SK-N-SH (cell line): ENCODE results near the gene CBFA2T3.

Source experiments
- NFIC ChIP-seq: IDR thresholded peaks from 2 replicates; pipeline ENCODE4 v1.4.0; 2012; ENCODE audit warnings: borderline replicate concordance
- RAD21 ChIP-seq: IDR thresholded peaks from 2 replicates; pipeline ENCODE4 v1.6.1; 2012; ENCODE audit warnings: mild to moderate bottlenecking, low read length
- TAF1 ChIP-seq: IDR thresholded peaks from 2 replicates; pipeline ENCODE4 v1.6.1; 2012; ENCODE audit warnings: low read depth, mild to moderate bottlenecking, low read length, moderate library complexity, borderline replicate concordance
- TF ChIP-seq, protein P1 (sequence below): fragments of 200-600 bp; sonication (generic); IDR thresholded peaks from 2 replicates; pipeline ENCODE4 v1.6.1; 2017; ENCODE audit warnings: antibody characterized with exemption, mild to moderate bottlenecking, moderate library complexity
- TF ChIP-seq, protein P2 (sequence below): fragments of 150-350 bp; IDR thresholded peaks from 2 replicates; pipeline ENCODE4 v1.6.1; 2017; ENCODE audit warnings: antibody characterized with exemption, low read length, low read depth, borderline replicate concordance
- TF ChIP-seq, protein P3 (sequence below): IDR thresholded peaks from 2 replicates; pipeline ENCODE4 v1.6.1; 2012; ENCODE audit warnings: mild to moderate bottlenecking, low read depth, low read length, moderate library complexity

DNA sequence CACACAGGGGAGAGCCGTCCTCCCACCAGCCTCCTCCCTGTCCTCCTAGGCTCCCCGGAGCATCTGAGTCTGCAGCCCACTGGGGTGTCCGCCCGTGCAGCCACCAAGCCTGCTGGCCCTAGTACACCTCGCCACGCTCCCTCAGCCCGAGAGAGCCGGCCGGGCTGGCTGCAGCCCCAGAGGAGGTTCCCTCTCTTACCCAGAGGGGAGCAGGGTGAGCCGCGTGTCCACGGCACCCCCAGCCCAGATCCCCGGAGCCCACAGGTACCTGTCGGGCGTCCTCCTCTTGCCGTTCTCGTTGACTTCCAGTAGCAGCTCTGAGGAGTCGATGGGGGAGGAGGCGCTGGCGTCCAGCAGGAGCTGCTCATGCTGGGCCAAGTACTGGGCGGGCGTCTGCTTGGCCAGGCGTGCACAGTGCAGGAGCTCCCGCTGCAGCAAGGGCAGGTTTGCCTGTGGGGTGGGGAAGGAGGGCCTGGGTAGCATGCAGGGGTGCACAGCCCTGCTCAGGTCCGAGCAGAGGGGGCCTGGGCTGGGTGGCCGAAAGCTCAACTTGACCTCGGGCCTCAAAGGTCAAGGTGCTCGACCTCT lies 91.2 kb downstream of the CBFA2T3 start:
- TF ChIP-seq TAF1 (no peak), NFIC (no peak), RAD21 (no peak)
- TF ChIP-seq, protein P1, sequence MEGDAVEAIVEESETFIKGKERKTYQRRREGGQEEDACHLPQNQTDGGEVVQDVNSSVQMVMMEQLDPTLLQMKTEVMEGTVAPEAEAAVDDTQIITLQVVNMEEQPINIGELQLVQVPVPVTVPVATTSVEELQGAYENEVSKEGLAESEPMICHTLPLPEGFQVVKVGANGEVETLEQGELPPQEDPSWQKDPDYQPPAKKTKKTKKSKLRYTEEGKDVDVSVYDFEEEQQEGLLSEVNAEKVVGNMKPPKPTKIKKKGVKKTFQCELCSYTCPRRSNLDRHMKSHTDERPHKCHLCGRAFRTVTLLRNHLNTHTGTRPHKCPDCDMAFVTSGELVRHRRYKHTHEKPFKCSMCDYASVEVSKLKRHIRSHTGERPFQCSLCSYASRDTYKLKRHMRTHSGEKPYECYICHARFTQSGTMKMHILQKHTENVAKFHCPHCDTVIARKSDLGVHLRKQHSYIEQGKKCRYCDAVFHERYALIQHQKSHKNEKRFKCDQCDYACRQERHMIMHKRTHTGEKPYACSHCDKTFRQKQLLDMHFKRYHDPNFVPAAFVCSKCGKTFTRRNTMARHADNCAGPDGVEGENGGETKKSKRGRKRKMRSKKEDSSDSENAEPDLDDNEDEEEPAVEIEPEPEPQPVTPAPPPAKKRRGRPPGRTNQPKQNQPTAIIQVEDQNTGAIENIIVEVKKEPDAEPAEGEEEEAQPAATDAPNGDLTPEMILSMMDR: no peak
- TF ChIP-seq, protein P2, sequence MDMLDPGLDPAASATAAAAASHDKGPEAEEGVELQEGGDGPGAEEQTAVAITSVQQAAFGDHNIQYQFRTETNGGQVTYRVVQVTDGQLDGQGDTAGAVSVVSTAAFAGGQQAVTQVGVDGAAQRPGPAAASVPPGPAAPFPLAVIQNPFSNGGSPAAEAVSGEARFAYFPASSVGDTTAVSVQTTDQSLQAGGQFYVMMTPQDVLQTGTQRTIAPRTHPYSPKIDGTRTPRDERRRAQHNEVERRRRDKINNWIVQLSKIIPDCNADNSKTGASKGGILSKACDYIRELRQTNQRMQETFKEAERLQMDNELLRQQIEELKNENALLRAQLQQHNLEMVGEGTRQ: no peak
- TF ChIP-seq, protein P3, sequence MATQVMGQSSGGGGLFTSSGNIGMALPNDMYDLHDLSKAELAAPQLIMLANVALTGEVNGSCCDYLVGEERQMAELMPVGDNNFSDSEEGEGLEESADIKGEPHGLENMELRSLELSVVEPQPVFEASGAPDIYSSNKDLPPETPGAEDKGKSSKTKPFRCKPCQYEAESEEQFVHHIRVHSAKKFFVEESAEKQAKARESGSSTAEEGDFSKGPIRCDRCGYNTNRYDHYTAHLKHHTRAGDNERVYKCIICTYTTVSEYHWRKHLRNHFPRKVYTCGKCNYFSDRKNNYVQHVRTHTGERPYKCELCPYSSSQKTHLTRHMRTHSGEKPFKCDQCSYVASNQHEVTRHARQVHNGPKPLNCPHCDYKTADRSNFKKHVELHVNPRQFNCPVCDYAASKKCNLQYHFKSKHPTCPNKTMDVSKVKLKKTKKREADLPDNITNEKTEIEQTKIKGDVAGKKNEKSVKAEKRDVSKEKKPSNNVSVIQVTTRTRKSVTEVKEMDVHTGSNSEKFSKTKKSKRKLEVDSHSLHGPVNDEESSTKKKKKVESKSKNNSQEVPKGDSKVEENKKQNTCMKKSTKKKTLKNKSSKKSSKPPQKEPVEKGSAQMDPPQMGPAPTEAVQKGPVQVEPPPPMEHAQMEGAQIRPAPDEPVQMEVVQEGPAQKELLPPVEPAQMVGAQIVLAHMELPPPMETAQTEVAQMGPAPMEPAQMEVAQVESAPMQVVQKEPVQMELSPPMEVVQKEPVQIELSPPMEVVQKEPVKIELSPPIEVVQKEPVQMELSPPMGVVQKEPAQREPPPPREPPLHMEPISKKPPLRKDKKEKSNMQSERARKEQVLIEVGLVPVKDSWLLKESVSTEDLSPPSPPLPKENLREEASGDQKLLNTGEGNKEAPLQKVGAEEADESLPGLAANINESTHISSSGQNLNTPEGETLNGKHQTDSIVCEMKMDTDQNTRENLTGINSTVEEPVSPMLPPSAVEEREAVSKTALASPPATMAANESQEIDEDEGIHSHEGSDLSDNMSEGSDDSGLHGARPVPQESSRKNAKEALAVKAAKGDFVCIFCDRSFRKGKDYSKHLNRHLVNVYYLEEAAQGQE: no peak
